SK-N-SH treated with all-trans-retinoic acid at 6 μM for 48 hours (cell line): ENCODE measurements around the gene PNPLA7.
"Not testable (repeated sequence)": the region's sequence is repeated elsewhere in the genome, so short reads cannot be mapped to it uniquely, and the experiment has no call there.

Source experiments
- ATAC-seq: fragments of 200-7000 bp; cut with Tn5 transposase; 3 replicates; pipeline ENCODE4 v1.9.1; 2020; ENCODE audit warnings: mild to moderate bottlenecking, moderate library complexity
- BACH2 ChIP-seq: fragments of 250-450 bp; sonication (Bioruptor Pico); IDR thresholded peaks from 2 replicates; pipeline ENCODE4 v1.9.0; 2021; ENCODE audit warnings: mild to moderate bottlenecking, borderline replicate concordance
- CSDC2 ChIP-seq: fragments of 250-450 bp; sonication (Bioruptor Pico); IDR thresholded peaks from 2 replicates; pipeline ENCODE4 v1.5.0; 2020; ENCODE audit warnings: mild to moderate bottlenecking, moderate library complexity
- ESRRG ChIP-seq: fragments of 250-450 bp; sonication (Bioruptor Pico); IDR thresholded peaks from 2 replicates; pipeline ENCODE4 v1.6.1; 2021; ENCODE audit warnings: mild to moderate bottlenecking
- GLIS3 ChIP-seq: fragments of 250-450 bp; sonication (Bioruptor Pico); IDR thresholded peaks from 2 replicates; pipeline ENCODE4 v1.5.0; 2020; ENCODE audit warnings: mild to moderate bottlenecking, moderate library complexity
- OSR1 ChIP-seq: fragments of 250-450 bp; sonication (Bioruptor Pico); IDR thresholded peaks from 2 replicates; pipeline ENCODE4 v1.8.0; 2022; ENCODE audit warnings: moderate library complexity, mild to moderate bottlenecking, inconsistent platforms
- PATZ1 ChIP-seq: fragments of 250-450 bp; sonication (Bioruptor Pico); IDR thresholded peaks from 2 replicates; pipeline ENCODE4 v1.8.0; 2020; ENCODE audit warnings: mild to moderate bottlenecking, moderate library complexity, borderline replicate concordance
- PPARA ChIP-seq: fragments of 250-450 bp; sonication (Bioruptor Pico); IDR thresholded peaks from 2 replicates; pipeline ENCODE4 v1.5.0; 2020; ENCODE audit warnings: mild to moderate bottlenecking, borderline replicate concordance
- RARB ChIP-seq: fragments of 250-450 bp; sonication (Bioruptor Pico); IDR thresholded peaks from 2 replicates; pipeline ENCODE4 v1.8.0; 2021; ENCODE audit warnings: mild to moderate bottlenecking, moderate library complexity
- SNAI2 ChIP-seq: fragments of 250-450 bp; sonication (Bioruptor Pico); IDR thresholded peaks from 2 replicates; pipeline ENCODE4 v1.5.0; 2020; ENCODE audit warnings: mild to moderate bottlenecking, moderate library complexity
- TCF4 ChIP-seq: fragments of 250-450 bp; sonication (Bioruptor Pico); IDR thresholded peaks from 2 replicates; pipeline ENCODE4 v1.8.0; 2021; ENCODE audit warnings: mild to moderate bottlenecking, moderate library complexity, borderline replicate concordance
- TOX ChIP-seq: fragments of 250-450 bp; sonication (Bioruptor Pico); IDR thresholded peaks from 2 replicates; pipeline ENCODE4 v1.8.0; 2021; ENCODE audit warnings: mild to moderate bottlenecking, moderate library complexity, borderline replicate concordance
- ZC3H10 ChIP-seq: fragments of 250-450 bp; sonication (Bioruptor Pico); IDR thresholded peaks from 2 replicates; pipeline ENCODE4 v1.5.1; 2021; ENCODE audit warnings: mild to moderate bottlenecking, moderate library complexity
- ZFP3 ChIP-seq: fragments of 250-450 bp; sonication (Bioruptor Pico); IDR thresholded peaks from 2 replicates; pipeline ENCODE4 v1.5.0; 2020; ENCODE audit warnings: mild to moderate bottlenecking, moderate library complexity
- ZFP30 ChIP-seq: fragments of 450-650 bp; formaldehyde crosslinking; IDR thresholded peaks from 2 replicates; pipeline ENCODE4 v1.5.0; 2022; ENCODE audit warnings: mild to moderate bottlenecking, moderate library complexity
- ZNF565 ChIP-seq: fragments of 450-650 bp; formaldehyde crosslinking; conservative IDR thresholded peaks from 2 replicates; pipeline ENCODE4 v1.5.0; 2020; ENCODE audit warnings: low read depth, mild to moderate bottlenecking, moderate library complexity
- ZNF70 ChIP-seq: fragments of 450-650 bp; formaldehyde crosslinking; IDR thresholded peaks from 2 replicates; pipeline ENCODE4 v1.5.0; 2020; ENCODE audit warnings: mild to moderate bottlenecking, moderate library complexity
- ZNF8 ChIP-seq: fragments of 450-650 bp; formaldehyde crosslinking; IDR thresholded peaks from 2 replicates; pipeline ENCODE4 v1.5.0; 2020; ENCODE audit warnings: mild to moderate bottlenecking, moderate library complexity
- TF ChIP-seq, protein P1 (sequence below): fragments of 250-450 bp; sonication (Bioruptor Pico); IDR thresholded peaks from 2 replicates; pipeline ENCODE4 v1.8.0; 2021; ENCODE audit warnings: low read depth, mild to moderate bottlenecking, moderate library complexity, borderline replicate concordance
- TF ChIP-seq, protein P2 (sequence below): fragments of 250-450 bp; sonication (Bioruptor Pico); IDR thresholded peaks from 2 replicates; pipeline ENCODE4 v1.5.0; 2020; ENCODE audit warnings: mild to moderate bottlenecking, moderate library complexity
- TF ChIP-seq, protein P3 (sequence below): fragments of 250-450 bp; sonication (Bioruptor Pico); IDR thresholded peaks from 2 replicates; pipeline ENCODE4 v1.5.1; 2020; ENCODE audit warnings: low read depth, mild to moderate bottlenecking, moderate library complexity

The PNPLA7 gene

DNA sequence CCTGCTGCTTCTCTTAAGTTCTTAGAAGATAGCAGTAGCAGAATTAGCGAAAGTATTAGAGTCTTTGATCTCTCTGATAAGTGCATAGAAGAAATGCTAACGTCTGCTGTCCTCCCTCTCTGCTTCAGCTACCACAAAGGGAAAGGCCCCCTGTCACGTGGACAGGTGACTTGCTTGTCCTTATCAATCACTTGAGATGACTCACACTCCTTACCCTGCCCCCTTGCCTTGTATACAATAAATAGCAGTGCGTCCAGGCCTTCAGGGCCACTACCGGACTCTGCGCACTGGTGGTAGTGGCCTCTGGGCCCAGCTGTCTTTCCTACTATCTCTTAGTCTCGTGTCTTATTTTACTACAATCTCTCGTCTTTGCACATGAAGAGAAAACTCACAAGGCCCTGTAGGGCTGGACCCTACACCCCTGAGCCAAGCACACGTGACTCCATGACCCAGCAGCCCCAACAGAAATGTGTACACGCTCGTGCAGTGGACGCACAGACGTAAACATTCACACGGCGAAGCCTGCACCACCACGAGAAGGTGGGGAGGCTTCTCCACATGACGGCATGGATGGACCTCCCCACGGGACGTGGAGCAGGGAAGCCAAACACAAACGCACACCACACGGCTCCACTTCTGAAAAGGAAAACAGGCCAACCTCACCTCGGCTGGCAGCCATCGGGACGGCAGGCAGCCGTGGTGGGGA lies 38.3 kb downstream of the PNPLA7 start (continued):
- TF ChIP-seq, protein P1, sequence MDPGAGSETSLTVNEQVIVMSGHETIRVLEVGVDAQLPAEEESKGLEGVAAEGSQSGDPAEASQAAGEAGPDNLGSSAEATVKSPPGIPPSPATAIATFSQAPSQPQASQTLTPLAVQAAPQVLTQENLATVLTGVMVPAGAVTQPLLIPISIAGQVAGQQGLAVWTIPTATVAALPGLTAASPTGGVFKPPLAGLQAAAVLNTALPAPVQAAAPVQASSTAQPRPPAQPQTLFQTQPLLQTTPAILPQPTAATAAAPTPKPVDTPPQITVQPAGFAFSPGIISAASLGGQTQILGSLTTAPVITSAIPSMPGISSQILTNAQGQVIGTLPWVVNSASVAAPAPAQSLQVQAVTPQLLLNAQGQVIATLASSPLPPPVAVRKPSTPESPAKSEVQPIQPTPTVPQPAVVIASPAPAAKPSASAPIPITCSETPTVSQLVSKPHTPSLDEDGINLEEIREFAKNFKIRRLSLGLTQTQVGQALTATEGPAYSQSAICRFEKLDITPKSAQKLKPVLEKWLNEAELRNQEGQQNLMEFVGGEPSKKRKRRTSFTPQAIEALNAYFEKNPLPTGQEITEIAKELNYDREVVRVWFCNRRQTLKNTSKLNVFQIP, result no peak
- TF ChIP-seq GLIS3 (CRISPR knock-in tag), result no peak
- TF ChIP-seq PPARA (CRISPR knock-in tag), result no peak
- no peak for TF ChIP-seq RARB (CRISPR knock-in tag)
- TF ChIP-seq SNAI2 (CRISPR knock-in tag), result no peak
- no peak for TF ChIP-seq CSDC2 (CRISPR knock-in tag)
- no peak for TF ChIP-seq BACH2 (CRISPR knock-in tag)
- no peak for TF ChIP-seq ESRRG (CRISPR knock-in tag)
- TF ChIP-seq ZFP30 (CRISPR knock-in tag), result no peak
- TF ChIP-seq ZNF8, result no peak
- no peak for TF ChIP-seq TOX (CRISPR knock-in tag)
- TF ChIP-seq ZNF70 (CRISPR knock-in tag), result no peak
- TF ChIP-seq, protein P2, sequence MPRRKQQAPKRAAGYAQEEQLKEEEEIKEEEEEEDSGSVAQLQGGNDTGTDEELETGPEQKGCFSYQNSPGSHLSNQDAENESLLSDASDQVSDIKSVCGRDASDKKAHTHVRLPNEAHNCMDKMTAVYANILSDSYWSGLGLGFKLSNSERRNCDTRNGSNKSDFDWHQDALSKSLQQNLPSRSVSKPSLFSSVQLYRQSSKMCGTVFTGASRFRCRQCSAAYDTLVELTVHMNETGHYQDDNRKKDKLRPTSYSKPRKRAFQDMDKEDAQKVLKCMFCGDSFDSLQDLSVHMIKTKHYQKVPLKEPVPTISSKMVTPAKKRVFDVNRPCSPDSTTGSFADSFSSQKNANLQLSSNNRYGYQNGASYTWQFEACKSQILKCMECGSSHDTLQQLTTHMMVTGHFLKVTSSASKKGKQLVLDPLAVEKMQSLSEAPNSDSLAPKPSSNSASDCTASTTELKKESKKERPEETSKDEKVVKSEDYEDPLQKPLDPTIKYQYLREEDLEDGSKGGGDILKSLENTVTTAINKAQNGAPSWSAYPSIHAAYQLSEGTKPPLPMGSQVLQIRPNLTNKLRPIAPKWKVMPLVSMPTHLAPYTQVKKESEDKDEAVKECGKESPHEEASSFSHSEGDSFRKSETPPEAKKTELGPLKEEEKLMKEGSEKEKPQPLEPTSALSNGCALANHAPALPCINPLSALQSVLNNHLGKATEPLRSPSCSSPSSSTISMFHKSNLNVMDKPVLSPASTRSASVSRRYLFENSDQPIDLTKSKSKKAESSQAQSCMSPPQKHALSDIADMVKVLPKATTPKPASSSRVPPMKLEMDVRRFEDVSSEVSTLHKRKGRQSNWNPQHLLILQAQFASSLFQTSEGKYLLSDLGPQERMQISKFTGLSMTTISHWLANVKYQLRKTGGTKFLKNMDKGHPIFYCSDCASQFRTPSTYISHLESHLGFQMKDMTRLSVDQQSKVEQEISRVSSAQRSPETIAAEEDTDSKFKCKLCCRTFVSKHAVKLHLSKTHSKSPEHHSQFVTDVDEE (CRISPR knock-in tag), result no peak
- no peak for TF ChIP-seq TCF4 (CRISPR knock-in tag)

GRCh38 chr9:137511126-137511525 lies 39.1 kb downstream of the PNPLA7 start:
- ATAC-seq, result not testable (repeated sequence)

DNA sequence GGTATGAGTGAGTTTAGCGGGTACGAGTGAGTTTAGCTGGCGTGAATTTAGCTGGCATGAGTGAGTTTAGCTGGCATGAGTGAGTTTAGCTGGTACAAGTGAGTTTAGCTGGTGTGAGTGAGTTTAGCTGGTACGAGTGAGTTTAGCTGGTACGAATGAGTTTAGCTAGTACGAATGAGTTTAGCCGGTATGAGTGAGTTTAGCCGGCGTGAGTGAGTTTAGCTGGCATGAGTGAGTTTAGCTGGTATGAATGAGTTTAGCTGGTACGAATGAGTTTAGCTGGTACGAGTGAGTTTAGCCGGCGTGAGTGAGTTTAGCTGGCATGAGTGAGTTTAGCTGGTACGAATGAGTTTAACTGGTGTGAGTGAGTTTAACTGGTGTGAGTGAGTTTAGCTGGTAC lies 41.0 kb downstream of the PNPLA7 start:
- TF ChIP-seq ESRRG (CRISPR knock-in tag), result no peak
- TF ChIP-seq GLIS3 (CRISPR knock-in tag), result no peak
- no peak for TF ChIP-seq RARB (CRISPR knock-in tag)
- no peak for TF ChIP-seq ZC3H10
- no peak for TF ChIP-seq PPARA (CRISPR knock-in tag)
- no peak for TF ChIP-seq TOX (CRISPR knock-in tag)
- TF ChIP-seq CSDC2 (CRISPR knock-in tag), result no peak
- TF ChIP-seq SNAI2 (CRISPR knock-in tag), result no peak
- TF ChIP-seq PATZ1, result no peak
- TF ChIP-seq, protein P1, result no peak
- TF ChIP-seq, protein P3, sequence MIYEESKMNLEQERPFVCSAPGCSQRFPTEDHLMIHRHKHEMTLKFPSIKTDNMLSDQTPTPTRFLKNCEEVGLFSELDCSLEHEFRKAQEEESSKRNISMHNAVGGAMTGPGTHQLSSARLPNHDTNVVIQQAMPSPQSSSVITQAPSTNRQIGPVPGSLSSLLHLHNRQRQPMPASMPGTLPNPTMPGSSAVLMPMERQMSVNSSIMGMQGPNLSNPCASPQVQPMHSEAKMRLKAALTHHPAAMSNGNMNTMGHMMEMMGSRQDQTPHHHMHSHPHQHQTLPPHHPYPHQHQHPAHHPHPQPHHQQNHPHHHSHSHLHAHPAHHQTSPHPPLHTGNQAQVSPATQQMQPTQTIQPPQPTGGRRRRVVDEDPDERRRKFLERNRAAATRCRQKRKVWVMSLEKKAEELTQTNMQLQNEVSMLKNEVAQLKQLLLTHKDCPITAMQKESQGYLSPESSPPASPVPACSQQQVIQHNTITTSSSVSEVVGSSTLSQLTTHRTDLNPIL (CRISPR knock-in tag), result no peak
- no peak for TF ChIP-seq ZFP3
- TF ChIP-seq OSR1 (CRISPR knock-in tag), result no peak
- no peak for TF ChIP-seq ZNF8
- no peak for TF ChIP-seq ZNF565 (CRISPR knock-in tag)
- ATAC-seq, result no peak
